Esophagus squamous epithelium (tissue), 5 donors: ENCODE results near the gene SPON1. TPM values are rescaled to one million over a fixed set of nuclear protein-coding genes. Genes with fewer than 3 reads are reported as not detected.

Experiments
- DNase-seq: peaks from one replicate; lab custom pipeline; 2025; lab: John Stamatoyannopoulos, UW
- H3K27ac ChIP-seq, 4 donors: fragments of 200-600 bp; sonication (generic); one replicate each; pipeline ENCODE4 v1.5.1; 2016 to 2019; ENCODE audit warnings: mild to moderate bottlenecking in 1 of 4
- H3K27me3 ChIP-seq, 4 donors: fragments of 200-600 bp; sonication (generic); 1 replicate in 3 of 4; 2 replicates in 1 of 4; pipeline versions ENCODE4 v1.5.1 to v1.6.0; 2017 to 2021; ENCODE audit warnings: antibody characterized with exemption in 1 of 4
- H3K36me3 ChIP-seq, 3 donors: fragments of 200-600 bp; sonication (generic); one replicate each; pipeline ENCODE4 v1.5.1; 2016 to 2019
- H3K4me1 ChIP-seq, 3 donors: fragments of 200-600 bp; sonication (generic); one replicate each; pipeline ENCODE4 v1.5.1; 2017 to 2019
- H3K4me3 ChIP-seq, 4 donors: fragments of 200-600 bp; sonication (generic); 1 replicate in 3 of 4; 2 replicates in 1 of 4; pipeline ENCODE4 v1.5.1; 2016 to 2019; ENCODE audit warnings: mild to moderate bottlenecking in 2 of 4, moderate library complexity in 1 of 4
- H3K9me3 ChIP-seq, 3 donors: fragments of 200-600 bp; sonication (generic); one replicate each; pipeline ENCODE4 v1.5.1; 2016 to 2019
- POLR2A ChIP-seq, 4 donors: fragments of 450-650 bp; IDR thresholded peaks; one replicate each; pipeline ENCODE4 v1.6.1; 2017; ENCODE audit warnings: antibody characterized with exemption in 4 of 4, mild to moderate bottlenecking in 4 of 4, moderate library complexity in 3 of 4
- WGBS, 2 donors: methylation state at CpG; one replicate each; pipeline ENCODE4 v1.1.5; 2018; 5-methylcytosine and 5-hydroxymethylcytosine counted together
- intact Hi-C: fragments of 100-400 bp; cut with DNase I; formaldehyde crosslinking; loops from one replicate; pipeline ENCODE4 v1.15.0; 2022
- total RNA-seq, 4 donors: library from RNA; depleted of rRNA; stranded (reverse); fragments of >200 nt; gene quantifications; one replicate each; pipeline ENCODE4 v1.1.0, GENCODE V29; 2016
- TF ChIP-seq, protein P1 (sequence below), 6 experiments: fragments of 450-650 bp in 4 of 6; fragments of 200-600 bp in 2 of 6; sonication (generic) in 2 of 6; IDR thresholded peaks; one replicate each; pipeline ENCODE4 v1.5.1; 2016 to 2019; ENCODE audit warnings: antibody characterized with exemption in 6 of 6, mild to moderate bottlenecking in 4 of 6, moderate library complexity in 4 of 6
- donor health status: DM: yes; HTN: yes; CAD: no.

Gene SPON1
- total RNA-seq, 4 donors from 2014 or later = 1.6 to 44.4 (median 6.5) TPM

DNA sequence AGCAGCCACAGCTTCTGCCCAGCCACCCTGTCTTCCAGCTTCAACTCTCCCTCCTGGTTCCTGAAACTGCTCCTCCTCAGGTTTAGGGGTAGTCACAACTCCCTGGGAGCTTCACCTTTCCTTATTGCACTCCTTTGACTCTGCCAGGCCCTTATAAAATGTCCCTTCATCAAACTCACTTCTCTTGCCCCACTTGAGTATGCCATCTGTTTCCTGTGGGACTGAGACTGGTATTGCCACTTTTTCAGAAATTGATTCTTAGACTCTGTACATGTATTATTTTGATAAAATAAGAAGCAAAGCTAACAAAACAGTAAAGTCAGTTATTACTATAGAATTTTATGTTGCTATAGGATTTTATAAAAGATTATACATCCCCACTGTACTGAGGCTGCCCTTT is 134.1 kb downstream of the SPON1 start:
- Histone ChIP-seq H3K4me1 (no peaks in the 10 kb centered on the region), H3K4me3 (no peak overlapping the region), H3K27ac (no peak overlapping the region), H3K9me3 (no peaks in the 10 kb centered on the region), H3K36me3 (no peaks in the 10 kb centered on the region), H3K27me3 (no peaks in the 10 kb centered on the region)
- intact Hi-C loops = no loop called here
- DNase-seq = no peak
- no peak for TF ChIP-seq POLR2A (IDR thresholded peaks at IDR 0.05)
- TF ChIP-seq, protein P1, sequence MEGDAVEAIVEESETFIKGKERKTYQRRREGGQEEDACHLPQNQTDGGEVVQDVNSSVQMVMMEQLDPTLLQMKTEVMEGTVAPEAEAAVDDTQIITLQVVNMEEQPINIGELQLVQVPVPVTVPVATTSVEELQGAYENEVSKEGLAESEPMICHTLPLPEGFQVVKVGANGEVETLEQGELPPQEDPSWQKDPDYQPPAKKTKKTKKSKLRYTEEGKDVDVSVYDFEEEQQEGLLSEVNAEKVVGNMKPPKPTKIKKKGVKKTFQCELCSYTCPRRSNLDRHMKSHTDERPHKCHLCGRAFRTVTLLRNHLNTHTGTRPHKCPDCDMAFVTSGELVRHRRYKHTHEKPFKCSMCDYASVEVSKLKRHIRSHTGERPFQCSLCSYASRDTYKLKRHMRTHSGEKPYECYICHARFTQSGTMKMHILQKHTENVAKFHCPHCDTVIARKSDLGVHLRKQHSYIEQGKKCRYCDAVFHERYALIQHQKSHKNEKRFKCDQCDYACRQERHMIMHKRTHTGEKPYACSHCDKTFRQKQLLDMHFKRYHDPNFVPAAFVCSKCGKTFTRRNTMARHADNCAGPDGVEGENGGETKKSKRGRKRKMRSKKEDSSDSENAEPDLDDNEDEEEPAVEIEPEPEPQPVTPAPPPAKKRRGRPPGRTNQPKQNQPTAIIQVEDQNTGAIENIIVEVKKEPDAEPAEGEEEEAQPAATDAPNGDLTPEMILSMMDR (IDR thresholded peaks at IDR 0.05) = no peak

DNA sequence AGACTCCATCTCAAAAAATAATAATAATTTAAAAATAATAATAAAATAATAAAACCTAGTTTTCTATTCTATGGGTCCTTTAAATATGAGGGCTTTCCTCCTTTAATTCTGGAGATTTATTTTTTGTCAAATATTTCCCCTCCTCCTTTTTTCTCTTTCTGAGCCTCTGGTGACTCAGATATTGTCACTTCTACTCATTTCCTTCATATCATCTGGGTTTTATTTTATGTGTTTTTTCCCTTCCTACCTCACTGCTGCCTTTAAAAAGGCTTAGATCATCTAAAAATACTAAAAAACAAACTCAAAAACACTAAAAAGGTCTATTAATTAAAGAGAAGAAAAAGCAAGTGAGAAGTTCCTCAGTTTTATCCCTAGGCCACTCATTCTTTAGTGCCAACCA is 138.9 kb downstream of the SPON1 start:
- TF ChIP-seq, protein P1 (IDR thresholded peaks at IDR 0.05) = no peak
- Histone ChIP-seq H3K9me3 (no peaks in the 10 kb centered on the region), H3K4me3 (no peak overlapping the region), H3K27ac (no peak overlapping the region), H3K27me3 (no peaks in the 10 kb centered on the region), H3K4me1 (no peaks in the 10 kb centered on the region), H3K36me3 (no peaks in the 10 kb centered on the region)
- intact Hi-C loops = no loop called here
- no peak for DNase-seq

DNA sequence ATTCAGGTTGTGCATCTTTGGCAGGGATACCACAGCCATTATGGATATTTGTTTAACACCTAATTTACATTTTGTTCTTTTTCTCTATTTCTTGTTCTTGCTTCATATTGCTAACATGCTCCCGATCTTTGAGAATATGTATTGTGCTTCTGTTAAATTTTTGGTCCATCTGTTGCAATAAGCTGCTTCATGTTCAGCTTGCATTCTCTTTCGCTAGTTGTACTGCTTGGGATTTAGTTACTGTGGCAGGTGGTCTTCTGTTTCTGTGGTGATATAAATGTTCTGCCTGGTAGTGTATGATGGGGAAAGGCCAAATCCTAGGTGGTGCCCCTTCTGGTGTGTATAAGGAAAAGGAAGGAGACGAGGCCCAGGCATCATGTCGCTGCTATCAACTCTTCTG is 140.2 kb downstream of the SPON1 start:
- DNase-seq = no peak
- intact Hi-C loops = no loop called here
- no peak for TF ChIP-seq POLR2A (IDR thresholded peaks at IDR 0.05)
- TF ChIP-seq, protein P1 (IDR thresholded peaks at IDR 0.05) = no peak
- Histone ChIP-seq H3K36me3 (no peaks in the 10 kb centered on the region), H3K4me3 (no peak overlapping the region), H3K9me3 (no peaks in the 10 kb centered on the region), H3K4me1 (no peaks in the 10 kb centered on the region), H3K27ac (no peak overlapping the region), H3K27me3 (no peaks in the 10 kb centered on the region)
- WGBS, 2 donors = 88 to 98% methylated on average over 4 of the region's 4 CpGs

DNA sequence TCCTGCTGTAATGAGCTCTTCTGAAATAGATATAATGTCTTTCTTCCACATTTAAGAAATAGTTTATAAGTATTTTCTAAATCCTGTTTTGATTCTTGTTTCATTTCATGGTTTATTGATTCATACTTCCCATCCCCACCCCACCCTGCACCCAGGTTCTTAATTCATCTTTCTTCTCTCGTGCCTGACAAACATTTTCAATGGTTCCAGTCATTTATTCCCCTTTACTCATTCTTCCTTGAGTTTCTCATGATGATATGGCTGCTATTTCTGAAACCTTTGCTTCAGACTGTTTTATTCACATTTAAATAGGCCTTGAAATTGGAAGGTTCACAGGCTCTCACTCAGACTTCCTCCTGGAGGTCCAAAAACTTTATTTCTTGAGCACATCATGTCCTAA is 142.9 kb downstream of the SPON1 start:
- Histone ChIP-seq H3K4me1 (peaks cover 0 to 10% (median 0%) of the 10 kb centered on the region in 3 donors), H3K36me3 (no peaks in the 10 kb centered on the region), H3K4me3 (no peak overlapping the region), H3K27ac (no peak overlapping the region), H3K27me3 (no peaks in the 10 kb centered on the region), H3K9me3 (no peaks in the 10 kb centered on the region)
- DNase-seq = no peak
- 44 to 74% methylated on average over 1 of the region's 1 CpG for WGBS, 2 donors
- intact Hi-C loops = no loop called here
- TF ChIP-seq, protein P1 (IDR thresholded peaks at IDR 0.05) = no peak
- no peak for TF ChIP-seq POLR2A (IDR thresholded peaks at IDR 0.05)

DNA sequence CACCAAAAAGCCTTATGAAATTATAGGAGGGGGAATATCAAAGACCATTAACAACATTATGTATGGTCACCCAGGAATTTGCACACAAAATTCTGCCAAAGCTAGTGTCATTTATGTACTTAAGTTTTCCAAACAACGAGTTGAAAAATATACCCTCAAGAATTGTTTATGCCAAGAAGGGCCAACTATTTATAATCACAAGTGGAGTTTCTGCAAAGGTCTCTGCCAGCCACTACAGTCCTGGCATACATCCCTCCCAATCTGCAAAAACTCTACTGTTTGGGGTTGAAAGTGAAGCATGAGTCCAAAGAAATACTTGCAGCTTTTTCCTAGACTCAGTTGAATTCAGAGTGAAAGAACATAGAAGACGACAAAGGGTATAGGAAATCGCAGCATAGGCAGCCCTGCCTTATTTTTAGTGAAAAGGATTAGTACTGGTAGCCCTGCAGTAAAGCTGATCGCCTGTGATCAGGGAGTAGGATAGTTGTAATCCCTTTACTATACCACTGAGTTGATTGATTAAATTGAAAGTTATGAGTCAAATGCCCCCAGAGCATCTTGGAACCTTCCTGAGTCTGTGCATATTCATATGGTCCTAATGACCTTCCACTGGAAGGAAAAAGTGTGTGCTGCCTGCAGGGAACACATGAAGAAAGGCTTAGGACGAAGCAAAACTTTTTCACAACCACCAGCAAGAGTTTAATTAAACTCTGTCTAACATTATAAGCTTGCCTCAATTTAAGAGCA is 144.0 kb downstream of the SPON1 start:
- no peak for DNase-seq
- intact Hi-C loops = no loop called here
- Histone ChIP-seq H3K27me3 (no peaks in the 10 kb centered on the region), H3K27ac (no peak overlapping the region), H3K4me3 (no peak overlapping the region), H3K9me3 (no peaks in the 10 kb centered on the region), H3K4me1 (peaks cover 0 to 11% (median 0%) of the 10 kb centered on the region in 3 donors), H3K36me3 (no peaks in the 10 kb centered on the region)
- TF ChIP-seq, protein P1 (IDR thresholded peaks at IDR 0.05) = no peak
- no peak for TF ChIP-seq POLR2A (IDR thresholded peaks at IDR 0.05)
- 56 to 70% methylated on average over 5 of the region's 5 CpGs for WGBS, 2 donors
